HG03159 (cell line): ENCODE measurements around the gene HERC4.
"Not testable (repeated sequence)": the region's sequence is repeated elsewhere in the genome, so short reads cannot be mapped to it uniquely, and the experiment has no call there.

Source experiments
- ATAC-seq: cut with Tn5 transposase; IDR thresholded peaks from one replicate; pipeline ENCODE4 v1.9.1; 2021; ENCODE audit warnings: mild to moderate bottlenecking, moderate library complexity; ENCODE audit not compliant: unreplicated experiment

Gene HERC4

GRCh38 chr10:67884842-67885670 lies 190.0 kb downstream of the HERC4 start:
- ATAC-seq: peak; percentile 56

GRCh38 chr10:67884313-67884841 lies 190.7 kb downstream of the HERC4 start, which contains the start of gene SIRT1:
Gene SIRT1 (plus strand): TSS chr10:67884656. CDS start chr10:67884722, 66 bp downstream.
- ATAC-seq: peak; percentile 84

GRCh38 chr10:67883710-67884312 lies 191.3 kb downstream of the HERC4 start:
- ATAC-seq: no peak

GRCh38 chr10:67878133-67878532 lies 196.9 kb downstream of the HERC4 start:
- no peak for ATAC-seq

GRCh38 chr10:67877421-67877820 lies 197.7 kb downstream of the HERC4 start:
- ATAC-seq: not testable (repeated sequence)

GRCh38 chr10:67875340-67876238 lies 199.5 kb downstream of the HERC4 start:
- no peak for ATAC-seq
